Measurements from ENCODE around the gene RIOK2. TPM values are rescaled to one million over a fixed set of nuclear protein-coding genes. Genes with fewer than 3 reads are reported as not detected.

The RIOK2 gene
- total RNA-seq, 2 donors from 2014 or later, result 7.3 to 16.9 TPM

GRCh38 chr5:97111004-97111403, 72.0 kb downstream of the RIOK2 start:
- no peak for ATAC-seq
- no peak for DNase-seq
- no peaks in the 10 kb centered on the region for H3K4me1 ChIP-seq
- H3K27me3 ChIP-seq, result no peaks in the 10 kb centered on the region
- H3K36me3 ChIP-seq (replicated peaks in 1 of 2; ENCODE audit: insufficient read depth in 1 of 2, low read depth in 2 of 2), result no peaks in the 10 kb centered on the region
- WGBS, 2 donors, result 84 to 88% methylated on average over 5 of the region's 5 CpGs
- intact Hi-C loops (cut with DNase I), result no loop called here
- H3K27ac ChIP-seq, result no peak overlapping the region
- H3K4me3 ChIP-seq, result no peak overlapping the region
- TF ChIP-seq POLR2A (IDR thresholded peaks at IDR 0.05), result no peak
- TF ChIP-seq CTCF (IDR thresholded peaks at IDR 0.05), result no peak
- H3K9me3 ChIP-seq, result no peaks in the 10 kb centered on the region

Small RNAs within 50 kb of the gene (small RNA-seq; reads per million reads assigned to genes)
- not detected for gene RNU1-73P

Other genes starting within 250 kb of the RIOK2 start
- 10 to 100 TPM; 16.8 to 22.1 TPM for gene LNPEP, start 247.2 kb downstream of the RIOK2 start, total RNA-seq
- gene LIX1, start 40.6 kb downstream of the RIOK2 start, total RNA-seq, result under 1 TPM in 1 of 2 donors, not detected in 1; 0.26 TPM

All from body of pancreas (tissue), 4 donors.